ENCODE measurements around the gene DNASE1L3. TPM values are rescaled to one million over a fixed set of nuclear protein-coding genes. Genes with fewer than 3 reads are reported as not detected.

Gene DNASE1L3
- total RNA-seq, 2 donors from 2014 or later, result 2.3 to 3.8 TPM

DNA sequence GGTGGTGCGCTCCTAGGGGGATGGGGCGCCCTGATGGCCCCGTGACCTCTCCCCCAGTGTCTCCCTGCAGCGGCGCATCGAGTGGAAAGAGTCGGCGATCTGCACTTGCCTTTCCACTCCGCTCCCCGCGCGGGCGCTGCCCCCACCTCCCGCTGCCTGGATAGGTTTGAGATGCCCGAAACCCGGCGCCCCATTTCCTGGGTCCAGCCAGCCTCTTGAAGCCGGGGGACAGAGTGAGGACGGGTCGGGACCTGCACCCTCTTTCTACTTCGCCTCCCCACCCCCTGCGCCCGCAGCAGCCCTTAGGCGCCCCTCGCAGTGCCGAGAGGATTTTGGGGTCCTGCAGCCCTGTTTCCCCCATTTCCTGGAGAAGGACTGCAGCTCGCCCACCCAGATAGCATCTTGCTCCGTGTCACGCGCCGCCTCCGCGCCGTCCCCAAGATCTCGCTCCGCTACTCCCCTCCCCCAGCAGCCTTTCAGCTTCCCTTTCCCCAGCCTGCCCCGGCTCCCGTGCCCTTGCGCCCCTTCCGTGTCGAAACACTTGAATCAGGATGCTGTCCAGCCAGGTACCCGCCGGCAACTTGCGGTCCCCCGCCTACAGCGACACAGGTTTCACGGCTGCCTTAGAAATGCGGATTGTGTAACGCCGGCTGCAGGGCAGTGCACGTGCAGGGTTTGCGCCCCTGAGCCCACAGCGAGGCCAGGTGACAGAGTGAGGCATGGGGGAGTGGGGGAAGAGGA is 27.3 kb upstream of the DNASE1L3 start:
- Histone ChIP-seq H3K36me3 (no peaks in the 10 kb centered on the region), H3K9me3 (no peaks in the 10 kb centered on the region), H3K4me1 (ENCODE audit: control insufficient read depth in 1 of 2, low read depth in 2 of 2) (peaks cover 3 to 17% of the 10 kb centered on the region in 2 donors), H3K27ac (peak overlapping the region in 1 of 2 donors; percentile 63), H3K27me3 (replicated peaks; ENCODE audit: insufficient read depth) (no peaks in the 10 kb centered on the region), H3K4me3 (peak overlapping the region; percentile 80)
- TF ChIP-seq, protein P1, sequence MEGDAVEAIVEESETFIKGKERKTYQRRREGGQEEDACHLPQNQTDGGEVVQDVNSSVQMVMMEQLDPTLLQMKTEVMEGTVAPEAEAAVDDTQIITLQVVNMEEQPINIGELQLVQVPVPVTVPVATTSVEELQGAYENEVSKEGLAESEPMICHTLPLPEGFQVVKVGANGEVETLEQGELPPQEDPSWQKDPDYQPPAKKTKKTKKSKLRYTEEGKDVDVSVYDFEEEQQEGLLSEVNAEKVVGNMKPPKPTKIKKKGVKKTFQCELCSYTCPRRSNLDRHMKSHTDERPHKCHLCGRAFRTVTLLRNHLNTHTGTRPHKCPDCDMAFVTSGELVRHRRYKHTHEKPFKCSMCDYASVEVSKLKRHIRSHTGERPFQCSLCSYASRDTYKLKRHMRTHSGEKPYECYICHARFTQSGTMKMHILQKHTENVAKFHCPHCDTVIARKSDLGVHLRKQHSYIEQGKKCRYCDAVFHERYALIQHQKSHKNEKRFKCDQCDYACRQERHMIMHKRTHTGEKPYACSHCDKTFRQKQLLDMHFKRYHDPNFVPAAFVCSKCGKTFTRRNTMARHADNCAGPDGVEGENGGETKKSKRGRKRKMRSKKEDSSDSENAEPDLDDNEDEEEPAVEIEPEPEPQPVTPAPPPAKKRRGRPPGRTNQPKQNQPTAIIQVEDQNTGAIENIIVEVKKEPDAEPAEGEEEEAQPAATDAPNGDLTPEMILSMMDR (IDR thresholded peaks at IDR 0.05), result no peak
- peak; percentile 40 for ATAC-seq (ENCODE audit: insufficient number of reproducible peaks, low FRiP score, low read depth)
- DNase-seq (ENCODE audit: low spot score), result no peak

DNA sequence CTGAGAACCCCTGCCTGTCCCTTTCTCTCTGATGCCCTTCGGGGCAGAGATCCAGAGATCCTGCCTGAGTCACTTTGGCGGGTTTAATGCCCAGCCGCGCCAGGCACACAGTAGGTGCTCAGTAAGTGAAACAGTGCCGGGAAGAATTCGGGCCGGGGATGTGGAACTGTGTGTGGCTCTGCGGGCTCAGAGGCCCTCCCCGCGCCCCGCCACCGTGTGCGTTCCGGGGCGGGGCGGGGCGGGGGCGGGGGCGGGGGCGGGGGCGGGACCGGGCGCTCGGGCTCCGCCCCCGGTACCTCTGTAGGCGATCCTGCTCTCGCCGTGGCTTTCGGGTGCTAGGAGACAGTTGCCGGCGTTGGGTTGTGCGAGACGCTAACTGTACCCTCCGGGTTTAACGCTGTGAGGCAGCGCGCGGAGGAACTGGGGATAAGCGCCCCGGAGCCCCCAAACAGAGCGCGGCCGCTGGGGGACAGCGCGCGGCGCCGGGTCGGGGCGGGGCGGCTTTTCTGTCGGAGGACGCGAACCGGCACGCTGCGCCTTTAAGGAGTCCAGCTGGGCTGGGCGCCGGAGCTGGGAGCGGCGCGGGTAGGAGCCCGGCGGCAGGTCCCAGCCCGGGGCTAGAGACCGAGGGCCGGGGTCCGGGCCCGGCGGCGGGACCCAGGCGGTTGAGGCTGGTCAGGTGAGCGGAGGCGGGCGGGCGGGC is 26.6 kb upstream of the DNASE1L3 start, which contains the start of gene ABHD6:
TSS of gene ABHD6 (plus strand) at position 555 of the 703 bp plus-strand sequence. CDS start 18,795 bp downstream, outside the sequence.
- peaks cover 3 to 17% of the 10 kb centered on the region in 2 donors for H3K4me1 ChIP-seq (ENCODE audit: control insufficient read depth in 1 of 2, low read depth in 2 of 2)
- TF ChIP-seq, protein P1 (IDR thresholded peaks at IDR 0.05), result peak; percentile 8
- DNase-seq (ENCODE audit: low spot score) (peak; percentile 32), ATAC-seq (ENCODE audit: insufficient number of reproducible peaks, low FRiP score, low read depth) (peak; percentile 84)
- H3K4me3 ChIP-seq, result peak within 1 kb of the TSS; percentile 80
- no peaks in the 10 kb centered on the region for H3K27me3 ChIP-seq (replicated peaks; ENCODE audit: insufficient read depth)
- H3K9me3 ChIP-seq, result no peaks in the 10 kb centered on the region
- no peaks in the 10 kb centered on the region for H3K36me3 ChIP-seq
- H3K27ac ChIP-seq, result peak within 1 kb of the TSS; percentile 10 to 63

DNA sequence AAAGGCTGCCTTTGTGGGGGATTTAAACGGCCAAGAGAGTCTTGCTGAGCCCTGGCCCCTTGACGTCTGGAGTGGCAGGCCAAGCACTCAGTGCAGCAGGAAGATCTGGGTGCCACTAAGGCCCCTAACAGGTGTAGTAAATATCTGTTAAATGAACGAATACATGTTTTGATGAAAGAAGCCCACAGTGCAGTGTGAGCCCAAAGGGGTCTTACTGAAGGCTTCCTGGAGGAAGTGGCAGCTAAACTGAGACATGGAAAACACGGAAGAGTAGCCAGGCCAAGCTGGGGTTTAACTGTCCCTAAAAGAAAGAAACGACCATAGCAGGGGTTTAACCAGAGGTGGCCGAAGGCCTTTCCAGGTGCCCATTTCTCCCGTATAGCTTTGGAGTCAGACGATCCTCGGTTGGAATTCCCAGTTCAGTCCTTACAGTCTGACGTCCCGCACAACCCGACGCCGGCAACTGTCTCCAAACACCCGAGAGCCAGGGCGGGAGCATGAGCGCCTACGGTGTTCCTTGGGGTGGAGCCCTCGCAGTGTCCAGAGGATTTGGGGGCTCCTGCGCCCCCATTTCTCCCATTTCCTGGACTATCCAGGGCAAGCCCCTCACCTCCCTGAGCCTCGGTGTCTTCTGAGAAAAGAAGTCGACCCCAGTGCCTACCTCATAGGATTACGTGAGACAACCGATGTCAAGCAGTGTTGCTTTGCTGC is 25.9 kb upstream of the DNASE1L3 start:
- DNase-seq (ENCODE audit: low spot score) (no peak), ATAC-seq (ENCODE audit: insufficient number of reproducible peaks, low FRiP score, low read depth) (no peak)
- Histone ChIP-seq H3K9me3 (no peaks in the 10 kb centered on the region), H3K4me3 (peak overlapping the region; percentile 80), H3K36me3 (no peaks in the 10 kb centered on the region), H3K27ac (peak overlapping the region; percentile 10 to 63), H3K4me1 (ENCODE audit: control insufficient read depth in 1 of 2, low read depth in 2 of 2) (peaks cover 3 to 17% of the 10 kb centered on the region in 2 donors), H3K27me3 (replicated peaks; ENCODE audit: insufficient read depth) (no peaks in the 10 kb centered on the region)
- TF ChIP-seq, protein P1 (IDR thresholded peaks at IDR 0.05), result no peak

DNA sequence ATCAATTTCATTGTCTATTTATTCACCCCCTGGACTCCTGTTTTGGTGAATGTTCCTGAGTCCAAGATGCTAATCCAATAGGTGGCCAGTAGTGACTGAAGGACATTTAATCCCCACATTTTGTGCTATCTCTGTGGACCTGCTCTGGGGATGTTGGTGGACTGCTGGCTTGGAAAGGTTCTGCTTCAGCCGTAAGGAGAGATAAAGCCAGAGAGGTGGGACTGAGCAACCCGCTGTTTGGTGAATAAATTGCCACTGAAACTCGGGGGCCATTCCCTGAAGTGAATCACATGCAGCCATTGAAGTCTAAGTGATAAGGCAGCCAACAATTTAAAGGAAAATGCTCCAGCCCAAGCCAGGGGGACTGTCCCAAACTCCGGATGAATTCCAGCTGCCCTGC is 25.2 kb upstream of the DNASE1L3 start:
- DNase-seq (ENCODE audit: low spot score), result no peak
- Histone ChIP-seq H3K4me3 (no peak overlapping the region), H3K27me3 (replicated peaks; ENCODE audit: insufficient read depth) (no peaks in the 10 kb centered on the region), H3K36me3 (no peaks in the 10 kb centered on the region), H3K27ac (no peak overlapping the region), H3K9me3 (no peaks in the 10 kb centered on the region), H3K4me1 (ENCODE audit: control insufficient read depth in 1 of 2, low read depth in 2 of 2) (peaks cover 3 to 17% of the 10 kb centered on the region in 2 donors)
- TF ChIP-seq, protein P1 (IDR thresholded peaks at IDR 0.05), result no peak
- no peak for ATAC-seq (ENCODE audit: insufficient number of reproducible peaks, low FRiP score, low read depth)

DNA sequence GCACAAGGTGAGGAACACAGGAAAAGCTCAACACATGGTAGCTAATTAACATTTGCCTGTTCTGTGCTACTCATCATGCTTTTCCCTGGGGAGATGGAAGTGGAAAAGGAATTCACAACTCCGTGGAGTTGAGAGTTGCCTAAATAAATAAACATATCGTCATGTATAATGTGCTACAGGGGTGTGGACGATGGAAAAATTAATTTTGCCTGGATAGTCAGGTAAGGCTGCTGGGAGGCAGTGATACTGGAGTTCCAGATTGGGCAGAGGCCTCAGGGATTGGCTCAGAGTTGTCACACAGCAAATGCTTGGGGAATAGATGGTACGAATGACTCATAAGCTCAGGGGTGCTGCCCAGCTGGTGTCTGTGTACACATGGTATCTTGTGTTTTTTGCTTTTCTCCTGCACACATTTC is 23.8 kb upstream of the DNASE1L3 start:
- ATAC-seq (ENCODE audit: insufficient number of reproducible peaks, low FRiP score, low read depth) (no peak), DNase-seq (ENCODE audit: low spot score) (no peak)
- H3K9me3 ChIP-seq, result no peaks in the 10 kb centered on the region
- peaks cover 3 to 17% of the 10 kb centered on the region in 2 donors for H3K4me1 ChIP-seq (ENCODE audit: control insufficient read depth in 1 of 2, low read depth in 2 of 2)
- H3K36me3 ChIP-seq, result no peaks in the 10 kb centered on the region
- H3K27ac ChIP-seq, result no peak overlapping the region
- TF ChIP-seq, protein P1 (IDR thresholded peaks at IDR 0.05), result no peak
- H3K27me3 ChIP-seq (replicated peaks; ENCODE audit: insufficient read depth), result no peaks in the 10 kb centered on the region
- H3K4me3 ChIP-seq, result no peak overlapping the region
